Thoracic aorta (tissue), 2 donors: ENCODE data around the gene ATE1. TPM values are rescaled to one million over a fixed set of nuclear protein-coding genes. Genes with fewer than 3 reads are reported as not detected.

ENCODE experiments used
- ATAC-seq: fragments of 150-250 bp; one replicate; pipeline ENCODE4 v1.8.0; 2017; ENCODE audit warnings: low read depth; ENCODE audit not compliant: insufficient number of reproducible peaks, low FRiP score
- DNase-seq: peaks from one replicate; pipeline ENCODE4 v3.0.0-alpha.2; 2020; ENCODE audit warnings: low spot score
- H3K27ac ChIP-seq, 2 donors: fragments of 200-600 bp; sonication (generic); 1 replicate in 1 of 2; 2 replicates in 1 of 2; pipeline ENCODE4 v1.5.1; 2016; ENCODE audit warnings: mild to moderate bottlenecking in 2 of 2, moderate library complexity in 2 of 2
- H3K27me3 ChIP-seq: fragments of 200-600 bp; sonication (generic); replicated peaks from 2 replicates; pipeline ENCODE4 v1.6.0; 2016; ENCODE audit warnings: mild to moderate bottlenecking; ENCODE audit not compliant: insufficient read depth
- H3K36me3 ChIP-seq: fragments of 200-600 bp; sonication (generic); one replicate; pipeline ENCODE4 v1.5.1; 2016
- H3K4me1 ChIP-seq, 2 donors: fragments of 200-600 bp; sonication (generic); 1 replicate in 1 of 2; 2 replicates in 1 of 2; pipeline versions ENCODE4 v1.5.1 to v1.6.0; 2016; ENCODE audit warnings: low read depth in 2 of 2, mild to moderate bottlenecking in 1 of 2; ENCODE audit not compliant: control insufficient read depth in 1 of 2
- H3K4me3 ChIP-seq: fragments of 200-600 bp; sonication (generic); 2 replicates; pipeline ENCODE4 v1.5.1; 2016; ENCODE audit warnings: mild to moderate bottlenecking
- H3K9me3 ChIP-seq: fragments of 200-600 bp; sonication (generic); 2 replicates; pipeline ENCODE4 v1.5.1; 2016
- total RNA-seq, 2 donors: library from RNA; depleted of rRNA; stranded (reverse); fragments of >200 nt; gene quantifications; one replicate each; pipeline versions ENCODE4 v1.1.0 to v1.2.3, GENCODE V29; 2016
- TF ChIP-seq, protein P1 (sequence below): fragments of 200-600 bp; sonication (generic); IDR thresholded peaks from one replicate; pipeline ENCODE4 v1.5.1; 2019; ENCODE audit warnings: antibody characterized with exemption

Gene ATE1
- total RNA-seq, 2 donors from 2014 or later, result 14.8 to 27.4 TPM

DNA sequence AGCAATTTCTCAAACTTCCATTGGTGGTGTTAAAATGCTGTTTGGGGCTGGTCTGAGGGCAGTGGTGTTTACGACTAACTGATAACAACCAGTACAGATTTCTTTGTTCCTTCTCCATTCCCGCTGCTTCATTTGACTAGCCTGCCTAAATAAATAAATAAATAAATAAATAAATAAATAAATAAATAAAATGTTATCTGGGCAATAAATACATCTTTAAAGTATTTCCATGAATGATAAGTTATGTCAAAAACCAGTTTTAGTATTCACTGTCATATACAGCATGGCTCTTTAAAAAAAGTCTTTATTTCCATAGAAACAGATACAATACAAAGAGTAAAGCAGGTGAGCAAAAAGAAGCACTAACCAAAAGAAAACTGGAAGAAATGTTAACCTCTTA lies 81.3 kb downstream of the ATE1 start:
- Histone ChIP-seq H3K4me1 (no peaks in the 10 kb centered on the region), H3K4me3 (no peak overlapping the region), H3K27me3 (no peaks in the 10 kb centered on the region), H3K27ac (no peak overlapping the region), H3K36me3 (peaks cover 19% of the 10 kb centered on the region), H3K9me3 (no peaks in the 10 kb centered on the region)
- ATAC-seq (no peak), DNase-seq (no peak)
- TF ChIP-seq, protein P1, sequence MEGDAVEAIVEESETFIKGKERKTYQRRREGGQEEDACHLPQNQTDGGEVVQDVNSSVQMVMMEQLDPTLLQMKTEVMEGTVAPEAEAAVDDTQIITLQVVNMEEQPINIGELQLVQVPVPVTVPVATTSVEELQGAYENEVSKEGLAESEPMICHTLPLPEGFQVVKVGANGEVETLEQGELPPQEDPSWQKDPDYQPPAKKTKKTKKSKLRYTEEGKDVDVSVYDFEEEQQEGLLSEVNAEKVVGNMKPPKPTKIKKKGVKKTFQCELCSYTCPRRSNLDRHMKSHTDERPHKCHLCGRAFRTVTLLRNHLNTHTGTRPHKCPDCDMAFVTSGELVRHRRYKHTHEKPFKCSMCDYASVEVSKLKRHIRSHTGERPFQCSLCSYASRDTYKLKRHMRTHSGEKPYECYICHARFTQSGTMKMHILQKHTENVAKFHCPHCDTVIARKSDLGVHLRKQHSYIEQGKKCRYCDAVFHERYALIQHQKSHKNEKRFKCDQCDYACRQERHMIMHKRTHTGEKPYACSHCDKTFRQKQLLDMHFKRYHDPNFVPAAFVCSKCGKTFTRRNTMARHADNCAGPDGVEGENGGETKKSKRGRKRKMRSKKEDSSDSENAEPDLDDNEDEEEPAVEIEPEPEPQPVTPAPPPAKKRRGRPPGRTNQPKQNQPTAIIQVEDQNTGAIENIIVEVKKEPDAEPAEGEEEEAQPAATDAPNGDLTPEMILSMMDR, result no peak

GRCh38 chr10:121845044-121845784 lies 82.6 kb downstream of the ATE1 start:
- Histone ChIP-seq H3K27ac (no peak overlapping the region), H3K4me3 (no peak overlapping the region), H3K4me1 (no peaks in the 10 kb centered on the region), H3K27me3 (no peaks in the 10 kb centered on the region), H3K36me3 (peaks cover 16% of the 10 kb centered on the region), H3K9me3 (no peaks in the 10 kb centered on the region)
- ATAC-seq (no peak), DNase-seq (no peak)
- TF ChIP-seq, protein P1, result no peak

DNA sequence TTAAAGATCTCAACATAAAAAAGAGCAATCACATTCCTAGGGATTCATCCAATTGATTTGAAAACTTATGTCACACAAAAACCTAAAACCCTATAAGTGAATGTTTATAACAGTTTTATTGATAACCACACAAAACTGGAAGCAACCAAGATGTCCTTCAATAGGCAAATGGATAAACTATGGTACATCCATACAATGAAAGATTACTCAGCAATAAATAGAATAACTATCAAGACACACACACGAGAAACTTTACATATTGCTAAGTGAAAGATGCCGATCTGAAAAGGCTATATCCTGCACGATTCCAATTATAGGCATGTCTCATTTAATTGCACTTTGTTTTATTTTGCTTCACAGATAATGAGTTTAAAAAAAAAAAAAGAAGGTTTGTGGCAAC lies 83.3 kb downstream of the ATE1 start:
- no peaks in the 10 kb centered on the region for H3K27me3 ChIP-seq
- ATAC-seq (no peak), DNase-seq (no peak)
- peaks cover 12% of the 10 kb centered on the region for H3K36me3 ChIP-seq
- no peak overlapping the region for H3K27ac ChIP-seq
- TF ChIP-seq, protein P1, result no peak
- no peak overlapping the region for H3K4me3 ChIP-seq
- no peaks in the 10 kb centered on the region for H3K4me1 ChIP-seq
- no peaks in the 10 kb centered on the region for H3K9me3 ChIP-seq

- no peaks in the 10 kb centered on the region for H3K9me3 ChIP-seq
- DNase-seq (no peak), ATAC-seq (no peak)
- TF ChIP-seq, protein P1, result no peak
- H3K36me3 ChIP-seq, result peaks cover 3% of the 10 kb centered on the region
- H3K27ac ChIP-seq, result no peak overlapping the region
- no peaks in the 10 kb centered on the region for H3K4me1 ChIP-seq
- no peaks in the 10 kb centered on the region for H3K27me3 ChIP-seq
- no peak overlapping the region for H3K4me3 ChIP-seq
These were observed 84.5 kb downstream of the ATE1 start for GRCh38 chr10:121843379-121843778.

GRCh38 chr10:121841862-121842261 lies 86.0 kb downstream of the ATE1 start:
- no peak overlapping the region for H3K27ac ChIP-seq
- H3K36me3 ChIP-seq, result peaks cover 3% of the 10 kb centered on the region
- no peak overlapping the region for H3K4me3 ChIP-seq
- H3K9me3 ChIP-seq, result no peaks in the 10 kb centered on the region
- ATAC-seq (no peak), DNase-seq (no peak)
- TF ChIP-seq, protein P1, result no peak
- no peaks in the 10 kb centered on the region for H3K27me3 ChIP-seq
- no peaks in the 10 kb centered on the region for H3K4me1 ChIP-seq
